ENCODE measurements around the gene RAP1GAP.
"Not testable (repeated sequence)": the region's sequence is repeated elsewhere in the genome, so short reads cannot be mapped to it uniquely, and the experiment has no call there.

Gene RAP1GAP

DNA sequence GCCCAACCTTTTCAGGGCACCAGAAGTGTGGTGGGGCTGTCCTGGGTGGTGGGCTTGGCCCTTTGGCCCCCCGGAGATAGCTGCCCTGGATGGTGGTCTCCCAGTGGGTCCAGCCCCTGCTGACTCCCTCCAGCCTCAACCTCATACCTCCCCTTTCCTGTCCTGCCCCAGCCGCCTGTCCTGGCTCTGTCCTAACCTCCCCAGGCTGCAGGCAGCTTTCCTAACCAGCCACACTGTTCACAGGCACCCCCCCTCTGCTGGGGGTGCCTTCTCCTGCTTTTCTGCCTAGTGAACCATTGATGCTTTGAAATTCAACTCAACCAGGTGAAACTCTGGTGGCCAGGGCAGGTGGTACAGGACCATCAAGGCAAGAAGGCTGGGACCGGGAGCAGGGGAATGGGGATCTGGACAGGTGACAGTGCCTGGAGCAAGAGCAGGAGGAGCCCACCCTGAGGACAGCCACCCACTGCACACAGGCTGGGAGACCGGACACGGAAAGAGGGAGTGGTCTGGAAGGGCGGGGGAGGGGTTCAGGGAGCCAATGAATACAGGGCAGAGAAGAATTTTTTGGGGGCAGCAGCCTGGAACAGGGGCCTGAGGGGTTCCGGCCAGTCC lies 35.9 kb downstream of the RAP1GAP start:
- Histone ChIP-seq H3K36me3 (no peaks in the 10 kb centered on the region), H3K9me3 (no peaks in the 10 kb centered on the region), H3K4me1 (no peaks in the 10 kb centered on the region), H3K27me3 (no peaks in the 10 kb centered on the region), H3K4me3 (ENCODE audit: low read depth, low read length) (no peak overlapping the region)
- TF ChIP-seq, protein P1, sequence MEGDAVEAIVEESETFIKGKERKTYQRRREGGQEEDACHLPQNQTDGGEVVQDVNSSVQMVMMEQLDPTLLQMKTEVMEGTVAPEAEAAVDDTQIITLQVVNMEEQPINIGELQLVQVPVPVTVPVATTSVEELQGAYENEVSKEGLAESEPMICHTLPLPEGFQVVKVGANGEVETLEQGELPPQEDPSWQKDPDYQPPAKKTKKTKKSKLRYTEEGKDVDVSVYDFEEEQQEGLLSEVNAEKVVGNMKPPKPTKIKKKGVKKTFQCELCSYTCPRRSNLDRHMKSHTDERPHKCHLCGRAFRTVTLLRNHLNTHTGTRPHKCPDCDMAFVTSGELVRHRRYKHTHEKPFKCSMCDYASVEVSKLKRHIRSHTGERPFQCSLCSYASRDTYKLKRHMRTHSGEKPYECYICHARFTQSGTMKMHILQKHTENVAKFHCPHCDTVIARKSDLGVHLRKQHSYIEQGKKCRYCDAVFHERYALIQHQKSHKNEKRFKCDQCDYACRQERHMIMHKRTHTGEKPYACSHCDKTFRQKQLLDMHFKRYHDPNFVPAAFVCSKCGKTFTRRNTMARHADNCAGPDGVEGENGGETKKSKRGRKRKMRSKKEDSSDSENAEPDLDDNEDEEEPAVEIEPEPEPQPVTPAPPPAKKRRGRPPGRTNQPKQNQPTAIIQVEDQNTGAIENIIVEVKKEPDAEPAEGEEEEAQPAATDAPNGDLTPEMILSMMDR (IDR thresholded peaks at IDR 0.05; ENCODE audit: low read depth, low read length) = no peak
- no peak for DNase-seq

DNA sequence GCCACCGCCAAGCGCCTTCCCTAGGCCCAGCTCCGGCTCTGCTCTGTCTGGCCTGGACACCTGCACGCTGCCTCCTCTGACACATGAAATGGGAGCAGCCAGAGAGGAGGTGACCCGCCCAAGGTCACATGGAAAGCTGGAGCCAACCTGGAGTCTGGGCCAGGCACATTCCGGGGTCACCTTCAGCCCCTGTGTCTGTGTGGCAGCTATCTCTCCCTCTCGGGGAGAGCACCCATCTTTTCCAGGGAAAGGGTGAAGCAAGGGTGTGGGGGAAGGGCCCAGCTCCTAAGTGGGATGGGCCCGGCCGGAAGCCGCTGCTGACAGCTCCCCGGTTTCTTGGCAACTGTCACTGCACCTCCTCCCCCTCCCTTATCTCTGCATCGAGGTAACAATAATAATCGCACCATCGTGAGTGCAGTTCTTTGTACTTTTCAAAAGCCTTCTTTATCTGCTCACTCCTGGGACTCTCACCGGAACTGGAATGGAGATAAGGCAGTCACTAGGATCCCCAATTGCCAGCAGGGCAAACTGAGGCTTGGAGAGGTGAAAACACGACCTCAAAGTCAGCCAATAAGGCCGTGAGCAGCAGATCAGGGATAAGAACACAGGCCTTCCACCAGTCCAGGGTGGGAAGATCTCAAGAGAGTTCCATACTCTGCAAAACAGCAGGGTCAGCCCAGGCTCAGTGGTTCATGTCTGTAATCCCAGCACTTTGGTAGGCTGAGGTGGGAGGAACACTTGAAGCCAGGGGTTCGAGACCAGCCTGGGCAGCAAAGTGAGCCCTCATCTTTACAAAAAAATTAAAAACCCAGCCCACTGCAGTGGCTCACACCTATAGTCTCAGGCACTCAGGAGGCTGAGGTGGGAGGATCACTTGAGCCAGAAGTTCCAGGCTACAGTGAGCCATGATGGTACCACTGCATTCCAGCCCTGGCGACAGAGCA lies 36.9 kb downstream of the RAP1GAP start:
- TF ChIP-seq, protein P1 (IDR thresholded peaks at IDR 0.05; ENCODE audit: low read depth, low read length) = no peak
- Histone ChIP-seq H3K27me3 (no peaks in the 10 kb centered on the region), H3K4me1 (no peaks in the 10 kb centered on the region), H3K36me3 (no peaks in the 10 kb centered on the region), H3K9me3 (no peaks in the 10 kb centered on the region), H3K4me3 (ENCODE audit: low read depth, low read length) (no peak overlapping the region)
- no peak for DNase-seq

DNA sequence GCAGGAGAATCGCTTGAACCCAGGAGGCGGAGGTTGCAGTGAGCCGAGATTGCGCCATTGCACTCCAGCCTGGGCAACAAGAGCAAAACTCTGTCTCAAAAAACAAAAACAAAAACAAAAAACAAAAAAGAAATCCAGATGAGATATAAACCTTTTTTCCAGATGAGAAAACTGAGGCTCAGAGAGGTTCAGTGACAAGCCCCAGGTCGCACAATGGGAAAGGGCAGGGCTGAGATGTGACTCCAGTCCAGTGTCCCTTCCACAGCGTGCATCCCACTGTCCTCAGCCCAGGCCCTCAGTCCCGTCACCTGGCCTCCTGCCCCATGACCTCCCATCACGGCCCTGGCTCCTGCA lies 37.6 kb downstream of the RAP1GAP start:
- not testable (repeated sequence) for DNase-seq; H3K4me3 ChIP-seq (ENCODE audit: low read depth, low read length); H3K4me1 ChIP-seq; H3K9me3 ChIP-seq; H3K36me3 ChIP-seq; H3K27me3 ChIP-seq

DNA sequence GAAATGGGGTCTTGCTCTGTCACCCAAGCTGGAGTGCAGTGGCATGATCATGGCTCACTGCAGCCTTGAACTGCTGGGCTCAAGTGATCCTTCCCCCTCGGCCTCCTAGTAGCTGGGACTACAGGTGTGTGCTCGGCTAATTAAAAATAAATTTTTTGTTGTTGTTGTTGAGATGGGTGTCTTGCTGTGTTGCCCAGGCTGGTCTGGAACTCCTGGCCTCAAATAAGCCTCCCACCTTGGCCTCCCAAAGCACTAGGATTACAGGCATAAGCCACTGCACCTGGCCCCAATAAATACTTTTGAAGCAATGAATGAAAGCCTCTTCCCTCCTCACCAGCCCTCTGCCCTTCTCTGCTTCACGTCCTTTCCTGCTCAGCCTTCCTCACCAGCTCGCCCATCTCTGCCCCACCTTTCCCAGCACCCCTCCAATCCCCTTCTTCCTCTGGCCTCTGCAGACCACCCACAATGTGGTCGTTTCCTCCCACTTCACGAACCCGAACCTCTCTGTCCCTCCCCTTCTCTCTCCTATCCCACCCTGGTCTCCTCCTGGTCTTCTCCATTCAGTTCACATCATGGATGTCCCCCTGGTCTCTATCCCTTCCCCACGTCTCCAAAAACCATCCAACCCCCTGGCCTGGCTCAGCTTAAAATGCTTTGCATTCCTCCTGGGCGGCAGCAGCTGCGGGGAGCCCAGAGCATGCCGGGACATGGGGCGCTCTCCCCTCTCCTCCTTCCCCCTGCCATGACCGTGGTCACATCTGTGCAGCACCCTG lies 38.4 kb downstream of the RAP1GAP start:
- Histone ChIP-seq H3K4me1 (no peaks in the 10 kb centered on the region), H3K9me3 (no peaks in the 10 kb centered on the region), H3K27me3 (no peaks in the 10 kb centered on the region), H3K4me3 (ENCODE audit: low read depth, low read length) (no peak overlapping the region), H3K36me3 (no peaks in the 10 kb centered on the region)
- TF ChIP-seq, protein P1 (IDR thresholded peaks at IDR 0.05; ENCODE audit: low read depth, low read length) = no peak
- no peak for DNase-seq

DNA sequence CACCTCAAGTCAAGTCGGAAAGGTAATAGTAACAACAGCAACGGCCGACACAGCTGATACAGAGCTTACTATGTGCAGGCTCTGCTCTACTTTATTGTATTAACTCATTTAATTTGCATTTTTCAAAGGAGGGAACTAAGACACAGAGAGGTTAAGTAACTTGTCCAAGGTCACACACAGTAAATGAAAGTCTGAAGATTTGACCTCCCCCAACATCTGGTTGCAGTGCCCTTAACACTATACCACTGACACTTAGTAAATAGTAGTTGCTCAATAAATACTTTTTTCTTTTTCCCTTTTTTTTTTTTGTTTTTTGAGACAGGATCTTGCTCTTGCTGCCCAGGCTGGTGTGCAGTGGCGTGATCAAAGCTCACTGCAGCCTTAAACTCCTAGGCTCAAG lies 39.2 kb downstream of the RAP1GAP start:
- Histone ChIP-seq H3K36me3 (no peaks in the 10 kb centered on the region), H3K27me3 (no peaks in the 10 kb centered on the region), H3K9me3 (no peaks in the 10 kb centered on the region), H3K4me1 (no peaks in the 10 kb centered on the region), H3K4me3 (ENCODE audit: low read depth, low read length) (no peak overlapping the region)
- TF ChIP-seq, protein P1 (IDR thresholded peaks at IDR 0.05; ENCODE audit: low read depth, low read length) = no peak
- no peak for DNase-seq

DNA sequence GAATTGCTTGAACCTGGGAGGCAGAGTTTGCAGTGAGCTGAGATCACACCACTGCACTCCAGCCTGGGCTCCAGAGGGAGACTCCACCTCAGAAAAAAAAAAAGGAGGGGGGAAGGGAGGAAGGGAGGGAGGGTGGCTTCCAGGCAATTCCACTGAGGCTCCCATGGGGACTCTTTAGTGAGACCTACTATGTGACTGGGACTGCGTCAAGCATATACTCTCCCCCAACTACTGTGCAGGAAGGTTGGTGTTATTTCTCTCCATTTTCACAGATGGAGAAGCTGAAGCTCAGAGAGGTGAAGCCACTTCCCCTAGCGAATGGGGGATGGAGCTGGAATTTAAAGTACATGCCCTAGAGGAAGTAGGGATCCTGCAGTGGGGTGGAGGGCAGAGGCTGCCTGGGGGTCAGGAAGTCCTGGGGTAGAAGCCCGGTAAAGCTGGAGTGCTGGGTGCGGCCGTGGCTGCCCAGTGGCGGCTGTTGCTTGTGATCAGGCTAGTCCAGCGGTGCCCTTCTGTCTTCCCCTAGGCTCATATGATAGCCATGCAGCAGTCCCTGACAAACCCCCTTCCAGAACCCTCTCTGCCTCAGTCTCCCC lies 40.3 kb downstream of the RAP1GAP start:
- no peaks in the 10 kb centered on the region for H3K27me3 ChIP-seq
- DNase-seq = no peak
- H3K9me3 ChIP-seq = no peaks in the 10 kb centered on the region
- TF ChIP-seq, protein P1 (IDR thresholded peaks at IDR 0.05; ENCODE audit: low read depth, low read length) = no peak
- H3K36me3 ChIP-seq = no peaks in the 10 kb centered on the region
- peaks cover 3% of the 10 kb centered on the region; the same call in 1 of the 2 replicates for H3K4me1 ChIP-seq
- H3K4me3 ChIP-seq (ENCODE audit: low read depth, low read length) = no peak overlapping the region
